ENCODE results near the gene ZNF718. TPM values are rescaled to one million over a fixed set of nuclear protein-coding genes. Genes with fewer than 3 reads are reported as not detected.
"Not testable (repeated sequence)": the region's sequence is repeated elsewhere in the genome, so short reads cannot be mapped to it uniquely, and the experiment has no call there.

ZNF718 gene
- total RNA-seq, 4 donors from 2014 or later, result 4.1 to 7.2 (median 4.8) TPM

DNA sequence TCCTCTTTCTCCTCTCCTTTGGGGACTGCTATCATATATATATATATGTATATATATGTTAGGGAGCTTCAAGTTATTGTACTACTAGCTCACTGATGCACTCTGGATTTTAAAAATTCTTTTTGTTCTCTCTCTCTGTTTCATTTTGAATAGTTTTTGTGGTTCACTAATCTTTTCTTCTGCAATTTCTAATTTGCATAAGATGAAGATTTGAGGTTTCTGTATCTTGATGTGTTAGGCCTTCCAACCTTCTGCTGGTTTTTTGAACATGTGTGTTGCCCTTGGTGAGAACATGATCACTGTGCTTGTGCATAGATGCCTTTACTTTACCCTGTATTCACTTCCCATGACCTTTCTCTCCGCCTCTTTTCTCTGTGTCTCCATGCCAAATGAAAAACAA, 7.8 kb upstream of the ZNF718 start:
- 56 to 100% methylated on average over 1 of the region's 1 CpG for WGBS, 2 donors
- no peak for DNase-seq
- Histone ChIP-seq H3K27ac (no peak overlapping the region), H3K9me3 (peaks cover 0 to 44% (median 7%) of the 10 kb centered on the region in 3 donors), H3K4me1 (no peaks in the 10 kb centered on the region), H3K27me3 (no peaks in the 10 kb centered on the region), H3K36me3 (no peaks in the 10 kb centered on the region), H3K4me3 (no peak overlapping the region)
- intact Hi-C loops (cut with DNase I), result no loop called here
- TF ChIP-seq, protein P1, sequence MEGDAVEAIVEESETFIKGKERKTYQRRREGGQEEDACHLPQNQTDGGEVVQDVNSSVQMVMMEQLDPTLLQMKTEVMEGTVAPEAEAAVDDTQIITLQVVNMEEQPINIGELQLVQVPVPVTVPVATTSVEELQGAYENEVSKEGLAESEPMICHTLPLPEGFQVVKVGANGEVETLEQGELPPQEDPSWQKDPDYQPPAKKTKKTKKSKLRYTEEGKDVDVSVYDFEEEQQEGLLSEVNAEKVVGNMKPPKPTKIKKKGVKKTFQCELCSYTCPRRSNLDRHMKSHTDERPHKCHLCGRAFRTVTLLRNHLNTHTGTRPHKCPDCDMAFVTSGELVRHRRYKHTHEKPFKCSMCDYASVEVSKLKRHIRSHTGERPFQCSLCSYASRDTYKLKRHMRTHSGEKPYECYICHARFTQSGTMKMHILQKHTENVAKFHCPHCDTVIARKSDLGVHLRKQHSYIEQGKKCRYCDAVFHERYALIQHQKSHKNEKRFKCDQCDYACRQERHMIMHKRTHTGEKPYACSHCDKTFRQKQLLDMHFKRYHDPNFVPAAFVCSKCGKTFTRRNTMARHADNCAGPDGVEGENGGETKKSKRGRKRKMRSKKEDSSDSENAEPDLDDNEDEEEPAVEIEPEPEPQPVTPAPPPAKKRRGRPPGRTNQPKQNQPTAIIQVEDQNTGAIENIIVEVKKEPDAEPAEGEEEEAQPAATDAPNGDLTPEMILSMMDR (IDR thresholded peaks at IDR 0.05), result no peak
- TF ChIP-seq POLR2A (IDR thresholded peaks at IDR 0.05), result no peak

DNA sequence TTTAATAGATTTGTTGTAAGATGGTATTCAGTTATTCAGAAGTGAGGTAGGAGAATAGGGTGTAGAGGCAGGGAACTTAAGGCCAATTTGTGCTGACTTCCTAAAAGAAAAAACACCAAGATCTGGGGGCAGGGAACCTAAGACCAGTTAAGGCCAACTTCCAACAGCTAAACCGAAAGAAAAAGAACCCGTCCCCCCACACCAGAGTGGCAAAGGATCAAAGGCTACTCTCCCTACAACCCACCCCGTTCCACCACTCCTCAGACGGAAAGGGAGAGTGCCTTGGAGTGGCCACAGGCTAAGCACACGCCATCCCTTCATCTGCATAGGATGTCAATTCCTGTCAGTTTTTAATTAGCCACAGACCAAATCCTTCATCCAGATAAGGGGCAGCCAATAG, 3.7 kb upstream of the ZNF718 start:
- no peak for DNase-seq
- intact Hi-C loops (cut with DNase I), result no loop called here
- WGBS, 2 donors, result 66 to 72% methylated on average over 5 of the region's 5 CpGs

DNA sequence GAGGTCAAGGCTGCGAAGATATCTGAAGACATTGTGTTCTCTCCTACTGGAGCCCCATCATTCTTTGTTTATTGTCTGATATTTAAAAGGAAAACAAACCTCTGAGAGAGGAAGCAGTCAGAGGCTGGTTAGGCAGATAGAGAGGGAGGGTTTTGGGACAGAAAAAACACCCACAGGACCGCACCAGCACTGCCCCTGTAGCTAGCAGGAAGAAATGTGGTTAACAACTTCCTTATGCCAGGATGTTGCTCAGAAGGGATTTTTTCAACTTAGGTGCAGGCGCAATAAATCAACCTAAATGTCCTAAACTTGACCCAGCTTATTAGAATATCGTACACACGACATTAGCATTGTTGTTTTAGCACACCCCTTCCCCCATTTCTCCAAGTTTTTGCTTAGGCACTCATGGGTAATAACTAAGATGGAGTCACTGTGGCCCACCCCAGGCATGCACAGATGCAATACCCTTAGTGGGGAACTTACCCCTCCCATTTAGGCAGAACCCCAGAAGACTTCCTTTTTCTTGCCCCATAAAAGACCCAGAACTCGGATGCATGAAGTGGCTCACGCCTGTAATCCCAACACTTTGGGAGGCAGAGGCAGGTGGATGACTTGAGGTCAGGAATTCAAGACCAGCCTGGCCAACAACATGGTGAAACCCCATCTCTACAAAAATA, 2.8 kb upstream of the ZNF718 start:
- TF ChIP-seq, protein P1 (IDR thresholded peaks at IDR 0.05), result no peak
- TF ChIP-seq POLR2A (IDR thresholded peaks at IDR 0.05), result no peak
- intact Hi-C loops (cut with DNase I), result no loop called here
- Histone ChIP-seq H3K27ac (no peak overlapping the region), H3K36me3 (peaks cover 0 to 5% (median 0%) of the 10 kb centered on the region in 3 donors), H3K27me3 (no peaks in the 10 kb centered on the region), H3K4me1 (peaks cover 8 to 21% (median 8%) of the 10 kb centered on the region in 3 donors), H3K4me3 (no peak overlapping the region), H3K9me3 (peaks cover 0 to 54% (median 0%) of the 10 kb centered on the region in 3 donors)
- 49 to 70% methylated on average over 6 to 7 of the region's 7 CpGs for WGBS, 2 donors
- no peak for DNase-seq

More for the DNA sequence above, 3.7 kb upstream of the ZNF718 start:
- Histone ChIP-seq H3K27me3 (no peaks in the 10 kb centered on the region), H3K4me1 (peaks cover 3 to 12% (median 4%) of the 10 kb centered on the region in 3 donors), H3K9me3 (peaks cover 0 to 46% (median 0%) of the 10 kb centered on the region in 3 donors), H3K36me3 (no peaks in the 10 kb centered on the region), H3K4me3 (no peak overlapping the region), H3K27ac (no peak overlapping the region)
- no peak for TF ChIP-seq POLR2A (IDR thresholded peaks at IDR 0.05)
- TF ChIP-seq, protein P1 (IDR thresholded peaks at IDR 0.05), result no peak

DNA sequence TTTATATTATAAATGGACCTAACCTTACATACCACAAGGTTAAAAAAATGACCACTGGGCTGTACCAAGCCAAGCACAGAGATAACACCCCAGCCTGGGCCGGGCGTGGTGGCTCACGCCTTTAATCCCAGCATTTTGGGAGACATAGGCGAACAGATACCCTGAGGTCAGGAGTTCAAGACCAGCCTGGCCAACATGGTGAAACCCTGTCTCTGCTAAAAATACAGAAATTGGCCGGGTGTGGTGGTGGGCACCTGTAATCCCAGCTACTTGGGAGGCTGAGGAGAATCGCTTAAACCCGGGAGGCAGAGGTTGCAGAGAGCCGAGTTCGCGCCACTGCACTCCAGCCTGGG, 403 bp upstream of the ZNF718 start:
- H3K27me3 ChIP-seq; intact Hi-C loops (cut with DNase I); DNase-seq: not testable (repeated sequence)
- H3K36me3 ChIP-seq, result peaks cover 0 to 28% (median 0%) of the 10 kb centered on the region in 3 donors
- peaks cover 8 to 21% (median 8%) of the 10 kb centered on the region in 3 donors for H3K4me1 ChIP-seq
- 49 to 51% methylated on average over 10 of the region's 10 CpGs for WGBS, 2 donors
- H3K9me3 ChIP-seq, result peaks cover 0 to 68% (median 0%) of the 10 kb centered on the region in 3 donors
- H3K27ac ChIP-seq, result peak overlapping the region; percentile 84 to 95 (median 92)
- peak overlapping the region; percentile 54 to 92 (median 78) for H3K4me3 ChIP-seq

DNA sequence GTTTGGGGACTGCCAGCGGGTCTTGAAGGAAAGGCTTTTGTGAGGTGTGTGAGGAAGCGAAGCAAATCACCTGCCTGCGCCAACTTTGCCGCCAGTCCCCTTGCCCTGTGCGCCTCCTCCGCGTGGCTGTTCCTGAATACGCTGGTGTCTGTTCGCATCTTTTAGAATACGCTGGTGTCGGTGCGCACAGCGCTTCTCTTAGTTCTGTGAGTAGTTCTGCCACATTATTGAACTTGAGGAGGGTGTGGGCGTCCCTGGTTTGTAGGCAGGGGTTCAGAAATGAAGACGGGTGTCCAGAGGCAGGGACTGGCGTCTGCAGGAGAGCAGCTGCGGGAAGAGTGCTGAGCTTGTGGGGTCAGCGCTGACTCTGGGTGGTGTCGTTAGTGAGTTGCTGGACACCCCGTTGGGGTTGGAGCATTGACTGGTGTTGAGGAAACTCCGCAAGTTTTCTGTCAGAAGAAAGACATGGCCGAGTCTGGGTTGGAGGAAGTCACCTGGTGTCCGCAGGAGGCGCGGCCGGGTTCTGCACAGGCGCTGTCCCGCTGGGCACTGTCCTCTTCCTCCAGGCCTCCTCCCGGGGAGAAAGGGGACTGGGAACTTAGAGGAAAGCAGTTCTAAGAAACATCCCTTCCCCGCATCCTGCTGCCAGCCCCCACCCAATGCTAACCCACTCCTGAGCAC, 930 bp downstream of the ZNF718 start:
- Histone ChIP-seq H3K9me3 (peaks cover 0 to 56% (median 0%) of the 10 kb centered on the region in 3 donors), H3K4me3 (peak overlapping the region; percentile 54 to 92 (median 78)), H3K36me3 (peaks cover 0 to 41% (median 0%) of the 10 kb centered on the region in 3 donors), H3K27me3 (no peaks in the 10 kb centered on the region), H3K4me1 (peaks cover 8 to 21% (median 8%) of the 10 kb centered on the region in 3 donors), H3K27ac (peak overlapping the region; percentile 84 to 95 (median 92))
- TF ChIP-seq POLR2A (IDR thresholded peaks at IDR 0.05), result no peak
- TF ChIP-seq, protein P1 (IDR thresholded peaks at IDR 0.05), result no peak
- intact Hi-C loops (cut with DNase I), result no loop called here
- WGBS, 2 donors, result 4 to 39% methylated on average over 4 to 8 of the region's 30 CpGs
- no peak for DNase-seq
